Caco-2 (cell line): ENCODE data around the gene SCOC. TPM values are rescaled to one million over a fixed set of nuclear protein-coding genes. Genes with fewer than 3 reads are reported as not detected.

Source experiments
- BruUV-seq: library from RNA; stranded (reverse); fragments of 400-500 nt; replicated peaks from 2 replicates; lab custom pipeline; 2021; lab: Mats Ljungman, UMichigan
- CTCF ChIA-PET: fragments of 300-600 bp; sonication (Branson Sonifier 250); formaldehyde crosslinking; loops from one replicate; lab custom pipeline; 2022; ENCODE audit warnings: antibody characterized with exemption; lab: Charles Lee
- POLR2A ChIA-PET: fragments of 300-600 bp; sonication (Branson Sonifier 250); formaldehyde crosslinking; loops from one replicate; lab custom pipeline; 2022; ENCODE audit warnings: antibody characterized with exemption; lab: Charles Lee
- DNase-seq, 2 experiments: peaks; one replicate each; pipeline versions ENCODE4 v3.0.0 to v3.0.0-alpha.2; 2020 to 2022
- H3K27me3 ChIP-seq: replicated peaks from 2 replicates; pipeline ENCODE4 v1.6.0; 2011; ENCODE audit warnings: low read length; ENCODE audit not compliant: control insufficient read depth, insufficient read depth
- H3K36me3 ChIP-seq: 2 replicates; pipeline ENCODE4 v1.5.1; 2011; ENCODE audit warnings: low read length; ENCODE audit not compliant: control insufficient read depth, insufficient read depth
- H3K4me1 ChIP-seq: fragments of 250-450 bp; sonication (Bioruptor Pico); 2 replicates; pipeline ENCODE4 v1.5.1; 2020; ENCODE audit warnings: mild to moderate bottlenecking
- H3K4me3 ChIP-seq: 2 replicates; pipeline ENCODE4 v1.5.1; 2011; ENCODE audit warnings: low read depth, mild to moderate bottlenecking, control low read depth, low read length
- H3K9me3 ChIP-seq: fragments of 250-450 bp; sonication (Bioruptor Pico); 2 replicates; pipeline ENCODE4 v1.5.1; 2020; ENCODE audit warnings: mild to moderate bottlenecking, moderate library complexity
- H3K27ac Mint-ChIP-seq: one replicate; pipeline ENCODE4 v1.8.0; 2022; ENCODE audit warnings: mixed read lengths; ENCODE audit not compliant: unreplicated experiment
- H3K27me3 Mint-ChIP-seq: one replicate; pipeline ENCODE4 v1.8.0; 2022; ENCODE audit warnings: mixed read lengths; ENCODE audit not compliant: insufficient read depth, unreplicated experiment
- H3K36me3 Mint-ChIP-seq: one replicate; pipeline ENCODE4 v1.8.0; 2022; ENCODE audit warnings: mild to moderate bottlenecking, mixed read lengths; ENCODE audit not compliant: insufficient read depth, unreplicated experiment
- H3K4me1 Mint-ChIP-seq: one replicate; pipeline ENCODE4 v1.8.0; 2022; ENCODE audit warnings: low read depth, mixed read lengths; ENCODE audit not compliant: unreplicated experiment
- H3K4me3 Mint-ChIP-seq: one replicate; pipeline ENCODE4 v1.8.0; 2022; ENCODE audit warnings: mild to moderate bottlenecking, moderate library complexity, mixed read lengths; ENCODE audit not compliant: unreplicated experiment
- H3K9me3 Mint-ChIP-seq: one replicate; pipeline ENCODE4 v1.8.0; 2022; ENCODE audit warnings: mixed read lengths; ENCODE audit not compliant: unreplicated experiment
- CTCF ChIP-seq, 2 experiments: fragments of 200-600 bp in 1 of 2; IDR thresholded peaks; 1 replicate in 1 of 2; 2 replicates in 1 of 2; pipeline versions ENCODE4 v1.5.1 to v1.8.0; 2011 to 2022; ENCODE audit warnings: antibody characterized with exemption in 1 of 2, control low read depth in 1 of 2, inconsistent platforms in 1 of 2, low read depth in 1 of 2, low read length in 1 of 2, mild to moderate bottlenecking in 1 of 2, moderate library complexity in 1 of 2; ENCODE audit not compliant: insufficient read depth in 1 of 2, severe bottlenecking in 1 of 2, unreplicated experiment in 1 of 2
- intact Hi-C: fragments of 100-400 bp; cut with micrococcal nuclease; formaldehyde crosslinking; loops from one replicate; pipeline ENCODE4 v1.10.0; 2022; ENCODE audit not compliant: unreplicated experiment
- total RNA-seq: library from RNA; stranded (reverse); gene quantifications from 2 replicates; pipeline ENCODE4 v1.2.3, GENCODE V29; 2022

Gene SCOC
- total RNA-seq, 1 experiment from 2014 or later: 39.6 TPM

- intact Hi-C loops: no loop called here
- no peak for TF ChIP-seq CTCF (IDR thresholded peaks at IDR 0.05; ENCODE audit: insufficient read depth in 1 of 2, low read depth in 1 of 2, low read length in 1 of 2, severe bottlenecking in 1 of 2, unreplicated experiment in 1 of 2)
- no peaks in the 10 kb centered on the region for H3K36me3 ChIP-seq
- H3K4me1 ChIP-seq: peaks cover 14% of the 10 kb centered on the region
- ChIA-PET POLR2A (interaction anchor here (1.0 kb wide), 1 partner anchor 10 kb away, joined by 4 read pairs; the partner anchor contains the start of gene SCOC), CTCF (interaction anchor here (1.2 to 1.4 kb wide), 2 partner anchors 10 to 33 kb away, joined by 4 to 7 read pairs; partner anchors contain the start of gene SCOC)
- Mint-ChIP-seq H3K27me3 (no peaks in the 10 kb centered on the region), H3K4me1 (peaks cover 6% of the 10 kb centered on the region), H3K4me3 (no peak overlapping the region), H3K9me3 (no peaks in the 10 kb centered on the region), H3K27ac (no peak overlapping the region), H3K36me3 (no peaks in the 10 kb centered on the region)
- DNase-seq: no peak
- no peaks in the 10 kb centered on the region for H3K9me3 ChIP-seq
- BruUV-seq: no TSS peak
- H3K27me3 ChIP-seq: no peaks in the 10 kb centered on the region
- no peak overlapping the region for H3K4me3 ChIP-seq
Observed at GRCh38 chr4:140363558-140363957, 9.9 kb upstream of the SCOC start.

GRCh38 chr4:140367738-140368137 lies 5.7 kb upstream of the SCOC start:
- no TSS peak for BruUV-seq
- no peaks in the 10 kb centered on the region for H3K9me3 Mint-ChIP-seq
- H3K9me3 ChIP-seq: no peaks in the 10 kb centered on the region
- DNase-seq: no peak
- H3K4me3 Mint-ChIP-seq: no peak overlapping the region
- H3K4me1 Mint-ChIP-seq: peaks cover 2% of the 10 kb centered on the region
- peaks cover 19% of the 10 kb centered on the region for H3K4me1 ChIP-seq
- no peak overlapping the region for H3K27ac Mint-ChIP-seq
- no peak overlapping the region for H3K4me3 ChIP-seq
- no peaks in the 10 kb centered on the region for H3K36me3 ChIP-seq
- no peak for TF ChIP-seq CTCF (IDR thresholded peaks at IDR 0.05; ENCODE audit: insufficient read depth in 1 of 2, low read depth in 1 of 2, low read length in 1 of 2, severe bottlenecking in 1 of 2, unreplicated experiment in 1 of 2)
- ChIA-PET POLR2A (no interaction called here), CTCF (no interaction called here)
- intact Hi-C loops: no loop called here
- no peaks in the 10 kb centered on the region for H3K36me3 Mint-ChIP-seq
- H3K27me3 Mint-ChIP-seq: no peaks in the 10 kb centered on the region
- no peaks in the 10 kb centered on the region for H3K27me3 ChIP-seq

GRCh38 chr4:140368686-140369085 lies 4.8 kb upstream of the SCOC start:
- H3K27me3 Mint-ChIP-seq: no peaks in the 10 kb centered on the region
- Histone ChIP-seq H3K9me3 (no peaks in the 10 kb centered on the region), H3K36me3 (no peaks in the 10 kb centered on the region), H3K4me1 (peaks cover 9% of the 10 kb centered on the region), H3K27me3 (no peaks in the 10 kb centered on the region), H3K4me3 (no peak overlapping the region)
- no peaks in the 10 kb centered on the region for H3K9me3 Mint-ChIP-seq
- DNase-seq: no peak
- ChIA-PET CTCF (interaction anchor here (1.5 kb wide), 1 partner anchor 9 kb away, joined by 6 read pairs; no protein-coding TSS in a partner anchor), POLR2A (no interaction called here)
- H3K27ac Mint-ChIP-seq: no peak overlapping the region
- no peaks in the 10 kb centered on the region for H3K36me3 Mint-ChIP-seq
- no peaks in the 10 kb centered on the region for H3K4me1 Mint-ChIP-seq
- BruUV-seq: no TSS peak
- TF ChIP-seq CTCF (IDR thresholded peaks at IDR 0.05; ENCODE audit: insufficient read depth in 1 of 2, low read depth in 1 of 2, low read length in 1 of 2, severe bottlenecking in 1 of 2, unreplicated experiment in 1 of 2): no peak
- intact Hi-C loops: no loop called here
- H3K4me3 Mint-ChIP-seq: no peak overlapping the region
